ENCODE data around the gene TRIM39. TPM values are rescaled to one million over a fixed set of nuclear protein-coding genes. Genes with fewer than 3 reads are reported as not detected.

Gene TRIM39
- total and polyA plus RNA-seq, 2 of the 13 experiments (the other 11 are each of a cell fraction or from before 2014, with no cell fraction given) = 7.7 to 14.6 TPM

GRCh38 chr6:30355281-30355680 is 28.6 kb downstream of the TRIM39 start:
- 16% methylated on average over 4 of the region's 4 CpGs for WGBS (ENCODE audit: low lambda C conversion rate)
- ChIA-PET POLR2A (no interaction called here), CTCF (ENCODE audit: low intra/inter-chr PET ratio, low total read pairs) (no interaction called here)
- Histone ChIP-seq H4K20me1 (ENCODE audit: insufficient read depth, low read length) (no peaks in the 10 kb centered on the region), H3K27ac (ENCODE audit: extremely low read length, insufficient read depth, low read length) (no peak overlapping the region), H3K4me3 (replicated peaks in 1 of 3; ENCODE audit: insufficient read depth in 1 of 3, low read depth in 2 of 3, low read length in 3 of 3) (no peak overlapping the region), H3K9me3 (ENCODE audit: low read length) (no peaks in the 10 kb centered on the region), H3K4me1 (ENCODE audit: insufficient read depth, low read length) (no peaks in the 10 kb centered on the region), H3K4me2 (ENCODE audit: low read depth, low read length) (no peak overlapping the region), H3K79me2 (ENCODE audit: insufficient read depth, low read length) (no peaks in the 10 kb centered on the region), H3K9ac (ENCODE audit: insufficient read depth, low read depth, low read length) (no peak overlapping the region), H2AFZ (ENCODE audit: low read length) (no peak overlapping the region), H3K36me3 (replicated peaks in 1 of 2; ENCODE audit: control insufficient read depth in 1 of 2, insufficient read depth in 2 of 2, low read length in 2 of 2) (no peaks in the 10 kb centered on the region), H3K27me3 (ENCODE audit: control insufficient read depth in 1 of 2, insufficient read depth in 2 of 2, low read length in 2 of 2) (peaks cover 4 to 39% of the 10 kb centered on the region in 2 experiments; a peak in 4 of 5 replicates)
- DNase-seq (ENCODE audit: low spot score) (no peak), ATAC-seq (no peak), FAIRE-seq (no peak)
- intact Hi-C loops (cut with micrococcal nuclease; ENCODE audit: unreplicated experiment) = loop anchor here (5.0 kb wide), 1 partner anchor 118 kb away; no protein-coding TSS in a partner anchor
- no TSS peak for BruUV-seq (replicated peaks)
- in situ Hi-C loops (cut with HindIII; ENCODE audit: extremely low pct_ligation_motif_present, low pct_unique_long_range_greater_than_20kb) = no loop called here
- TF ChIP-seq MXD1 (CRISPR knock-in tag; IDR thresholded peaks at IDR 0.05) (no peak), ZFYVE20 (CRISPR knock-in tag; IDR thresholded peaks at IDR 0.05; ENCODE audit: borderline replicate concordance, low read depth) (no peak), SMAD3 (CRISPR knock-in tag; IDR thresholded peaks at IDR 0.05) (no peak), ZBTB2 (CRISPR knock-in tag; IDR thresholded peaks at IDR 0.05; ENCODE audit: low read depth) (no peak), REPIN1 (CRISPR knock-in tag; IDR thresholded peaks at IDR 0.05; ENCODE audit: borderline replicate concordance, low read depth) (no peak), RAD21 (CRISPR knock-in tag; IDR thresholded peaks at IDR 0.05) (no peak), ZBED4 (CRISPR knock-in tag; IDR thresholded peaks at IDR 0.05; ENCODE audit: borderline replicate concordance) (no peak), ZSCAN20 (CRISPR knock-in tag; IDR thresholded peaks at IDR 0.05; ENCODE audit: borderline replicate concordance) (no peak), MLLT10 (CRISPR knock-in tag; IDR thresholded peaks at IDR 0.05) (no peak), ZNF709 (CRISPR knock-in tag; IDR thresholded peaks at IDR 0.05) (no peak), TAF15 (IDR thresholded peaks at IDR 0.05; ENCODE audit: low read depth, low read length, poor library complexity, severe bottlenecking) (no peak), ETV6 (CRISPR knock-in tag; conservative IDR thresholded peaks at IDR 0.05) (no peak), ZNF710 (CRISPR knock-in tag; IDR thresholded peaks at IDR 0.05; ENCODE audit: borderline replicate concordance) (no peak), YEATS2 (CRISPR knock-in tag; IDR thresholded peaks at IDR 0.05; ENCODE audit: borderline replicate concordance) (no peak), IKZF4 (CRISPR knock-in tag; IDR thresholded peaks at IDR 0.05; ENCODE audit: borderline replicate concordance, low read depth, not compliant biosample characterization) (no peak), ZNF577 (CRISPR knock-in tag; IDR thresholded peaks at IDR 0.05; ENCODE audit: borderline replicate concordance, low read depth) (no peak), ZNF138 (CRISPR knock-in tag; IDR thresholded peaks at IDR 0.05; ENCODE audit: low read depth) (no peak), THAP11 (CRISPR knock-in tag; IDR thresholded peaks at IDR 0.05) (no peak)
